Panc1 (cell line): Measurements from ENCODE around the gene CSHL1.
"Not testable (repeated sequence)": the region's sequence is repeated elsewhere in the genome, so short reads cannot be mapped to it uniquely, and the experiment has no call there.

Source experiments
- SIN3A ChIP-seq: IDR thresholded peaks from 2 replicates; pipeline ENCODE4 v1.6.1; 2012; ENCODE audit warnings: low read depth, mild to moderate bottlenecking, low read length, moderate library complexity, borderline replicate concordance; ENCODE audit not compliant: insufficient read depth
- TF ChIP-seq, protein P1 (sequence below): fragments of 450-650 bp; IDR thresholded peaks from 2 replicates; pipeline ENCODE4 v1.5.1; 2017; ENCODE audit warnings: mild to moderate bottlenecking

DNA sequence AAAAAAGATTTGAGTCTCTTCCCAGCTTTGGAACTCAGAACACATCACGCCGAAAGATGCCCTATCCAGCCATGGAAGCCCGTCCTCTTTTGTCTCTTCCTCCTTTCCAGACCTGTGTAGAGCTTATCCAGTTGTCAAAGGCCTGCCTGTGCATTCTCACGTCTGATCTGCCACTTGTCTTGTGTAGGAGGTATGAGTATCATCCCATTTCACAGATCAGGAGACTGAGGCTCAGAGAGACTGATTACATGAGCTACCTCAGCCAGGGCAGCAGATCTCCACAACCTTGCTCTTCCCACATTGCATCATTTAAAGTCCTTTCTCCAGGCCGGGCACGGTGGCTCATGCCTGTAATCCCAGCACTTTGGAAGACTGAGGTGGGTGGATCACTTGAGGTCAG is 36.4 kb downstream of the CSHL1 start:
- TF ChIP-seq SIN3A = not testable (repeated sequence)
- TF ChIP-seq, protein P1, sequence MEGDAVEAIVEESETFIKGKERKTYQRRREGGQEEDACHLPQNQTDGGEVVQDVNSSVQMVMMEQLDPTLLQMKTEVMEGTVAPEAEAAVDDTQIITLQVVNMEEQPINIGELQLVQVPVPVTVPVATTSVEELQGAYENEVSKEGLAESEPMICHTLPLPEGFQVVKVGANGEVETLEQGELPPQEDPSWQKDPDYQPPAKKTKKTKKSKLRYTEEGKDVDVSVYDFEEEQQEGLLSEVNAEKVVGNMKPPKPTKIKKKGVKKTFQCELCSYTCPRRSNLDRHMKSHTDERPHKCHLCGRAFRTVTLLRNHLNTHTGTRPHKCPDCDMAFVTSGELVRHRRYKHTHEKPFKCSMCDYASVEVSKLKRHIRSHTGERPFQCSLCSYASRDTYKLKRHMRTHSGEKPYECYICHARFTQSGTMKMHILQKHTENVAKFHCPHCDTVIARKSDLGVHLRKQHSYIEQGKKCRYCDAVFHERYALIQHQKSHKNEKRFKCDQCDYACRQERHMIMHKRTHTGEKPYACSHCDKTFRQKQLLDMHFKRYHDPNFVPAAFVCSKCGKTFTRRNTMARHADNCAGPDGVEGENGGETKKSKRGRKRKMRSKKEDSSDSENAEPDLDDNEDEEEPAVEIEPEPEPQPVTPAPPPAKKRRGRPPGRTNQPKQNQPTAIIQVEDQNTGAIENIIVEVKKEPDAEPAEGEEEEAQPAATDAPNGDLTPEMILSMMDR = not testable (repeated sequence)
